HG03457 (cell line): ENCODE measurements around the gene TNPO2.

Experiments
- ATAC-seq: cut with Tn5 transposase; IDR thresholded peaks from one replicate; pipeline ENCODE4 v1.9.1; 2021; ENCODE audit warnings: moderate number of reproducible peaks; ENCODE audit not compliant: unreplicated experiment

The TNPO2 gene

DNA sequence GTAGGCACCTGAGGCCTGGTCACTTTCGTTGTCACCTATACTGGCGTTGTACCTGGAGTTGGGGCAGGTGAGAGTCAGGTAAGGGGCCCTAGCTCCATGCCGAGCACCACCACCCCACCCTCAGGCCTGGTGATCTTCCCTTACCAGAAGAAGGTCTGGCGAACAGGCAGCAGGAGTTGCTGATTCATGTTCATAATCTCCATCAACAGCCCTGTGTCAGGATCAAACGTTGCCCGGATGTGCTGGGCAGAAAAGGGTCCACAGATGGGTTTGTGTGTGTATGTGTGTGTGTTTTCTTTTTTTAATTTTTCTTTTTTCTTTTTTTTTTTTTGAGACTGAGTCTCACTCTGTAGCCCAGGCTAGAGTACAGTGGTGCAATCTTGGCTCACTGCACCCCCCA lies 71.5 kb downstream of the TNPO2 start:
- no peak for ATAC-seq

GRCh38 chr19:12649941-12650340 lies 73.8 kb downstream of the TNPO2 start:
- no peak for ATAC-seq
